ENCODE results near the gene CGREF1. TPM values are rescaled to one million over a fixed set of nuclear protein-coding genes. Genes with fewer than 3 reads are reported as not detected.

The CGREF1 gene
- 5.0 and 14.9 TPM in 2 replicates for total RNA-seq

GRCh38 chr2:27118525-27119329 is at the start of gene CGREF1:
Gene CGREF1 (minus strand): TSS chr2:27119128. CDS start chr2:27104366, 14,762 bp downstream.

DNA sequence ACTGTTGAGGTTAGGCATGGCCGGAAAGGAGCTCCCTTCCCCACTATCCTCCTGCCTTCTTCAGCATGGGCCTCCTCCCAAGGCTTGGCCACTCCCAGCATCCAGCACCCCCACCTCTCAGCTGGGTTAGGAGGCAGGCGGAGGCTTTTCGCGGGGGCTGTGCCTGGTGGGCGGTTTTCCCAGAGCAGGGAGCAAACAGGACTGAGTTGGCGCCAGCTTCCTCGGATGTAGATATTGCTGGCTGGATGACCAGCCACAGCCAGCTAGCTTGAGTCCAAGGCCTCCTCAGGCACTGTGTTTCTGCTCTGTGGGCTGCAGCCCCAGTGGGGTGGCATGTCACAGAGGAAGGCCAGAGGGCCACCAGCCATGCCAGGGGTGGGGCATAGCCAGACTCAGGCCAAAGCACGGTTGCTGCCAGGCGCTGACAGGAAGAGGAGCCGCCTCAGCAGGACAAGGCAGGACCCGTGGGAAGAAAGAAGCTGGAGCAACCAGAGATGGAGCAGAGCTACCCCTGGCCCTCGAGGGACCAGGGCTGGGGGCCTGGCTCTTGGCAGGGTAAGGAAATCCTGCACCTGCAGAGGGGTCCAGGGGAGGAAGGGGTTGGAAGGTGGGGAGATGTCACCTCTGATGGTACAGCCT is 30.0 kb upstream of the CGREF1 start, which contains the start of gene TCF23:
TCF23 (plus strand) TSS at position 204 of the 639 bp plus-strand sequence; CDS start at position 334, 130 bp downstream.

GRCh38 chr2:27139310-27139709 is 20.4 kb upstream of the CGREF1 start, which contains the start of gene PRR30:
Gene PRR30 (minus strand): TSS chr2:27139410. CDS start chr2:27138329, 1,081 bp downstream.

GRCh38 chr2:27133905-27134780 is 15.2 kb upstream of the CGREF1 start, which contains the start of gene PREB:
Gene PREB (minus strand): TSS chr2:27134636. CDS start chr2:27134421, 215 bp downstream.

DNA sequence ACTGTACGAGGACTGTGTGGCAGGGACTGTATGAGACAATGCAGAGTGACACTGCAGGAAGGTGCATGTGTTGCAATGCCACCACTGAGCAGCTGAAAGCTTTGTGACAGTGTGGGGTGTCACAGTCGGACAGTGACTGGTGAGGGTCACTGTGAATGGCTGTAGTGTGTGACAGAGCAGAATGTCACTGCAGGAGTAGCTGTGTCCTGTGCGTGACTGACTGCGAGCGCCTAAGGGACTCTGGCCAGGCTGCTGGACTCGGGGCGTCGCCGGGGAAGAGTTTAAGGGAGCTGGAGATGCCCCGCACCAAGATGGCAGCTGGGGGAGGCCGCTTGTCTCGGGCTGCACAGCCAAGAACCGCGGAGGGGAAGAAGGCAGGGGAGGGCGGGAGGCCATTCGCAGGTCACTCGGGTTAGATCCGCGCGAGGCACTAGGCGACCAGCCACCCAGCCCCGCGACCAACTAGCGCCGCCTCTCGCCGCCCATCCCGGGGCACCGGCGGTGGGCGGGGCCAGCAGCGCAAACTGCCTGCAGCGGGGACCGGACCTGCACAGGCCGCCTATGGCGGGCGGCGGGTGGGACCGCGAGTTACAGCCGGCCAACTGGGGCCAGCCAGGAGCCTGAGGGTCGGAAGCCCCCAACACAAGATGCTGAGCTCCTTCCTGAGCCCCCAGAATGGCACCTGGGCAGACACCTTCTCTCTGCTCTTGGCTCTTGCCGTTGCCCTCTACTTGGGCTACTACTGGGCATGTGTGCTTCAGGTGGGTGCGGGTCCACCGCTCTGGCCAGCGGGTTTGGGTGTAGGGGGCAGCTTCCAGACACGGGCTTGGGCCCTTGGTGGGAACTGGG is 4.6 kb upstream of the CGREF1 start, which contains the start of gene ABHD1:
ABHD1 (plus strand) TSS at position 514 of the 849 bp plus-strand sequence; CDS start at position 648, 134 bp downstream.

DNA sequence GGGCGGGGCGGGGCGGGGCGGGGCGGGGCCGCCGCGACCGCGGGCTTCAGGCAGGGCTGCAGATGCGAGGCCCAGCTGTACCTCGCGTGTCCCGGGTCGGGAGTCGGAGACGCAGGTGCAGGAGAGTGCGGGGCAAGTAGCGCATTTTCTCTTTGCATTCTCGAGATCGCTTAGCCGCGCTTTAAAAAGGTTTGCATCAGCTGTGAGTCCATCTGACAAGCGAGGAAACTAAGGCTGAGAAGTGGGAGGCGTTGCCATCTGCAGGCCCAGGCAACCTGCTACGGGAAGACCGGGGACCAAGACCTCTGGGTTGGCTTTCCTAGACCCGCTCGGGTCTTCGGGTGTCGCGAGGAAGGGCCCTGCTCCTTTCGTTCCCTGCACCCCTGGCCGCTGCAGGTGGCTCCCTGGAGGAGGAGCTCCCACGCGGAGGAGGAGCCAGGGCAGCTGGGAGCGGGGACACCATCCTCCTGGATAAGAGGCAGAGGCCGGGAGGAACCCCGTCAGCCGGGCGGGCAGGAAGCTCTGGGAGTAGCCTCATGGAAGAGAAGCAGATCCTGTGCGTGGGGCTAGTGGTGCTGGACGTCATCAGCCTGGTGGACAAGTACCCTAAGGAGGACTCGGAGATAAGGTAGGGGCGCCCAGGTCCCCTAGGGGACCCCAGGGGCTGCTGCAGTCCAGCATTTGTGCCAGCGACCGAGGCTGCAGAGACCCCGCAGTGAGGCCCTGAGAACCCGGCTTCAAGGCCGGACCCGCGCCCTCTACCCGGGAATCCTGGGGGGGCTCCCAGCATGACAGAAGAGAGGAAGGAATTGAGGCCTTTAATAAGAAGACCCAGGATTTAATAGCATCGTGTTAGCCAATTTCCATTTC is 32.0 kb downstream of the CGREF1 start, which contains the start of gene KHK:
KHK (plus strand) TSS at position 49 of the 870 bp plus-strand sequence; CDS start at position 537, 488 bp downstream.

DNA sequence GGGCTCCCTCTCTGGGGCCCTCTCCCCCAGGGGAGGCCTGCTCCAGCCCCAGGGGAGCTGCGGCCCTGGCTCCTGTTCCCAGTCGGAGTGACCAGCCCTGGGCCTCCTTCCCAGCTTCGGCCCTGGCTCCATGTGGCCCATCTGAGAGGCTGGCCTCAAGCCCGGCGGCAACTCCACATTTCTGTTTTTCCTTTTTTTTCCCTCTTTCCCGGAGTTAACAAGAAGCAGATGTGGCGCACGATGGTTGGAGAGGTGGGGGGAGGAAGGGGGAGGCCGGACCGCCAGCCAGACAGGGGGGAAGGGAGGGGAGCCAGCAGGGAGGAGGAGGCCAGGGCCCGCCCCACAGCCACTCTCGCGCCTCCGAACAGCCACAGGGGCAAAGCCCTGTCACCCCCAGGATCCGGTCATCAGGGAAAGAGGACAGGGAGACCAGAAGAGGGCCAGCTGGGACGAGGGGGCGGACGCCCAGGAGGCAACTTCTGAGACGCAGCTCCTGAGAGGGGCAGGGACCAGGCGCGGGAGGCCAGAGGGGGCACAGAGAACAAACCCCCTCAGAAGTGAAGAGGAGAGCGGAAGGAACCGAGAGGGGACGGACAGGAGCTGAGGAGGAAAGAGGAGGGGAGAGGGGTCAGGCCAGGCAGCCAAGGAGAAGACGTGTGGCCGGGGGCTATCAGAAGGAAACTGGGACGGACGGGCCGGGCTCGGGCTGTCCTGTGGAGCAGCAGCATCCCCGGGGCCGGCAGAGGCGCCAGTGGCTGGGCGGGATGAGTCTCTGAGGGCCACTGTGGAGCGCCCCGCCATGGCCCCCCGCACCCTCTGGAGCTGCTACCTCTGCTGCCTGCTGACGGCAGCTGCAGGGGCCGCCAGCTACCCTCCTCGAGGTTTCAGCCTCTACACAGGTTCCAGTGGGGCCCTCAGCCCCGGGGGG is 40.4 kb downstream of the CGREF1 start, which contains the start of gene EMILIN1:
EMILIN1 (plus strand) TSS at position 349 of the 928 bp plus-strand sequence; CDS start at position 800, 451 bp downstream.

GRCh38 chr2:27071277-27071989 is 47.5 kb downstream of the CGREF1 start, which contains the start of gene OST4:
Gene OST4 (minus strand): TSS chr2:27071654.

DNA sequence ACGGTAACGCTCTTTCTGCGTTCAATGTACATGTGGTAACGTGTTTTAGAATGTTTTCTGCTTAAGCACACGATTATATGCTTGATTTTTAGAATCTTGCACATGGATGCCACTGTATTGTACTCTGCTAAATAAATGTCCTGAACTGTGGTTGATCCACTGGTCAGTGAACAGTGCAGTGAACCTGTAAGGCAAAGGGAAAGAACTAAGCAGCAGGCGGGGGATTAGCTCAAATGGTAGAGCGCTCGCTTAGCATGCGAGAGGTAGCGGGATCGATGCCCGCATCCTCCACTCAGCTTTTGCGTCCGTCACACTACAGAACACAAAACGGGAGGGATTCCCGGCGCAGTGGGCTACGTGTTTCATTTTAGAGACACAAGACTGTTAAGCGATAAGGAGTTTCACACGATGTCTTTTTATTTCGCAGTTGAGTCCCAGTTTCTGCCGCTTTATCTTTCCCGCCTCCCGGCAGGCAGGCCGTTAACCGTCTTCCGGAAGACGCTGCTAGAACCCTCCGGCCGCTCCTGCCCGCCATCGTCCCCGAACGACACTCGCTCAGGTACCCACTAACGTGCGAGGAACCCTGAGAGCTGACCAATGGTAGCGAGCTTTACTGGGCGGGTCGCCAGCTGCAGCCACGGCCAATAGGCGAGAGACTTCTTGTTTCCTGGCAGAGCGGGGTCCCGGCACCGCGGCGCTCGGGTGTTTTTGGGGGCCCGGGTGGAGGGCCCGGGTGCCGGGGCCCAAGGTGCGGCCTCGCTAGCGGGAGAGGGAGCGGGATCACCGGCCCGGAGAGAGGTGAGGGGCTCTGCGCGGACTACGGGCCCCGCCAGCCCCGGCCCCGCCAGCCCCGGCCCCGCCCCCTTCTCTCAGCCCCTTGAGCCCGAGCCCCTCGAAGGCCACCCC is 67.7 kb downstream of the CGREF1 start, which contains the start of gene AGBL5:
AGBL5 (plus strand) TSS at position 673 of the 906 bp plus-strand sequence. CDS start 1,291 bp downstream, outside the sequence.

Other genes with a start within 250 kb of the CGREF1 start
- 2.8 and 2.9 TPM in 2 replicates for gene MAPRE3, start 148.5 kb downstream of the CGREF1 start, total RNA-seq
- gene TMEM214, start 86.2 kb downstream of the CGREF1 start, total RNA-seq, result 16.3 and 23.1 TPM in 2 replicates
- 14.9 and 19.7 TPM in 2 replicates for gene AGBL5, start 67.5 kb downstream of the CGREF1 start, total RNA-seq
- 560 and 905 TPM in 2 replicates for gene OST4, start 47.5 kb downstream of the CGREF1 start, total RNA-seq
- gene EMILIN1, start 40.5 kb downstream of the CGREF1 start, total RNA-seq, result 137 and 184 TPM in 2 replicates
- gene KHK, start 32.4 kb downstream of the CGREF1 start, total RNA-seq, result 0.56 and 0.96 TPM in 2 replicates
- gene ABHD1, start 4.7 kb upstream of the CGREF1 start, total RNA-seq, result under 0.01 and 0.28 TPM in 2 replicates
- 44.5 and 53.3 TPM in 2 replicates for gene PREB, start 15.5 kb upstream of the CGREF1 start, total RNA-seq
- not detected in 2 replicates for gene PRR30, start 20.3 kb upstream of the CGREF1 start, total RNA-seq
- gene TCF23, start 29.9 kb upstream of the CGREF1 start, total RNA-seq, result not detected in 2 replicates
- gene ATRAID, start 92.9 kb upstream of the CGREF1 start, total RNA-seq, result 136 and 240 TPM in 2 replicates
- 14.9 and 30.3 TPM in 2 replicates for gene SLC5A6, start 93.1 kb upstream of the CGREF1 start, total RNA-seq
- gene CAD, start 98.2 kb upstream of the CGREF1 start, total RNA-seq, result 22.6 and 47.9 TPM in 2 replicates
- under 0.01 and 0.19 TPM in 2 replicates for gene SLC30A3, start 143.9 kb upstream of the CGREF1 start, total RNA-seq
- gene DNAJC5G, start 156.3 kb upstream of the CGREF1 start, total RNA-seq, result not detected in 2 replicates
- under 0.01 TPM in 1 of 2 replicates, not detected in the other for gene TRIM54, start 163.3 kb upstream of the CGREF1 start, total RNA-seq
- 0.38 and 1.1 TPM in 2 replicates for gene UCN, start 189.3 kb upstream of the CGREF1 start, total RNA-seq
- 56.2 and 77.5 TPM in 2 replicates for gene MPV17, start 204.0 kb upstream of the CGREF1 start, total RNA-seq
- 14.1 and 19.2 TPM in 2 replicates for gene GTF3C2, start 237.6 kb upstream of the CGREF1 start, total RNA-seq